Common myeloid progenitor, CD34-positive (primary cell): ENCODE data around the gene CAND2.
A peak's percentile ranks its signal among the peaks of the same experiment; 100 is the strongest.

Experiments used
- CTCF ChIA-PET: fragments of 350-600 bp; sonication (Branson Sonifier 250); formaldehyde crosslinking; loops from one replicate; lab custom pipeline; 2021; ENCODE audit warnings: antibody characterized with exemption; lab: Charles Lee
- POLR2A ChIA-PET: fragments of 350-600 bp; sonication (Branson Sonifier 250); formaldehyde crosslinking; loops from one replicate; lab custom pipeline; 2021; ENCODE audit warnings: antibody characterized with exemption; lab: Charles Lee
- DNase-seq, 3 donors: peaks; one replicate each; pipeline versions ENCODE4 v3.0.0 to v3.0.0-alpha.2; 2013
- H3K27ac ChIP-seq, 2 experiments: 1 replicate in 1 of 2; 2 replicates in 1 of 2; pipeline ENCODE4 v1.7.0; 2013; ENCODE audit warnings: inconsistent platforms in 2 of 2, low read length in 2 of 2, mild to moderate bottlenecking in 2 of 2, low read depth in 1 of 2, moderate library complexity in 1 of 2; ENCODE audit not compliant: severe bottlenecking in 2 of 2, insufficient read depth in 1 of 2, poor library complexity in 1 of 2
- H3K27me3 ChIP-seq, 5 experiments: replicated peaks in 2 of 5; 1 replicate in 3 of 5; 2 replicates in 2 of 5; pipeline versions ENCODE4 v1.6.1 to v1.7.0; 2013; ENCODE audit warnings: low read length in 4 of 5, mild to moderate bottlenecking in 2 of 5, moderate library complexity in 2 of 5, inconsistent platforms in 1 of 5; ENCODE audit not compliant: insufficient read depth in 5 of 5, control insufficient read depth in 4 of 5
- H3K36me3 ChIP-seq, 4 experiments: 1 replicate in 2 of 4; 2 replicates in 2 of 4; pipeline versions ENCODE4 v1.6.1 to v1.7.0; 2013; ENCODE audit warnings: low read length in 3 of 4, control low read depth in 1 of 4, mild to moderate bottlenecking in 1 of 4; ENCODE audit not compliant: control insufficient read depth in 4 of 4, insufficient read depth in 4 of 4
- H3K4me1 ChIP-seq, 4 experiments: 1 replicate in 3 of 4; 2 replicates in 1 of 4; pipeline versions ENCODE4 v1.6.1 to v1.7.1; 2013; ENCODE audit warnings: low read length in 3 of 4, mild to moderate bottlenecking in 3 of 4, control low read depth in 1 of 4, inconsistent platforms in 1 of 4, moderate library complexity in 1 of 4; ENCODE audit not compliant: control insufficient read depth in 4 of 4, insufficient read depth in 4 of 4; ENCODE audit errors: control extremely low read depth in 1 of 4
- H3K4me3 ChIP-seq, 7 experiments: 1 replicate in 4 of 7; 2 replicates in 3 of 7; pipeline versions ENCODE4 v1.5.1 to v1.7.0; 2013; ENCODE audit warnings: mild to moderate bottlenecking in 7 of 7, low read length in 6 of 7, moderate library complexity in 6 of 7, inconsistent platforms in 2 of 7, low read depth in 2 of 7, control low read depth in 1 of 7; ENCODE audit not compliant: insufficient read depth in 4 of 7, control insufficient read depth in 1 of 7; ENCODE audit errors: extremely low read depth in 1 of 7
- H3K9me3 ChIP-seq, 5 experiments: 1 replicate in 4 of 5; 2 replicates in 1 of 5; pipeline versions ENCODE4 v1.6.1 to v1.7.1; 2013; ENCODE audit warnings: low read length in 4 of 5, mild to moderate bottlenecking in 2 of 5, inconsistent platforms in 1 of 5, low read depth in 1 of 5, moderate library complexity in 1 of 5; ENCODE audit not compliant: control insufficient read depth in 4 of 5, insufficient read depth in 2 of 5; ENCODE audit errors: control extremely low read depth in 1 of 5
- WGBS: methylation state at CpG from one replicate; pipeline ENCODE4 v1.1.5; 2013; ENCODE audit not compliant: insufficient coverage; 5-methylcytosine and 5-hydroxymethylcytosine counted together

Gene CAND2

DNA sequence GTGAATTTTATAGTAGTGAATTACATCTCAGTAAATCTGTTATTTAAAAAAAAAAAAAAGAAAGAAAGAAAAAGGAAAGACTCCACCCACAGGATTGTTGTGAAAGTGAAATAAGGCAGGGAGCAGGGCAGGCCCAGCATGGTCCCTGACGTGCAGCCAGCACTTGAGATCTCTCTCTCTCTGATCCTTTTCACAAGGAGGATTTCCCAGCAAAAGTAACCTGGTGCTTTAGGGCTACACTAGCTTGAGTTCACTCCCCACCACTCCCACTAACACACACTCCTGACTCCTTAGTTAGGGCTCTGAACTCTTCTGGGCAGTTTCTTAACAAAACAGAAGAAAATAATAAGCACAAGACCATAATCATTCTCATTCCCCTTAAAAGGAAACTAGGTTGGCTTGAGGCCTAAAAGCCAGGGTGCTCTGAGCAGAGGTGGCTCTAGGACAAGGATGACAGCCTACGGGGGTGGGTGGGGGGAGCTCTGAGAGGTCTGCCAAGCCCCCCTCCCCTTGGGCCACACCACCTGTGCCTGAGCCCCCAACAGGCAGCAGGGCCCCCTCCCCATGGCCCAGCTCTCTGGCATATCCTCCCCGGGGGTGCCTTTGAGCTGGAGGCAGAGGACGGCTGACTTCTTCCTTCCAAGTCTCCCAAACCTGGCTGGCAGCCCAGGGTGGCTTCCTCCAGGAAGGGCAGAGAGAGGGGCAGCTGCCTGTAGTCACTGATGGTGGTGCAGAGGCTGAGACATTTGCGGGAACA lies 38.3 kb upstream of the CAND2 start:
- DNase-seq = peak in 2 of 3 donors; percentile 50 to 57
- Histone ChIP-seq H3K4me3 (peak overlapping the region in 1 of 7 experiments; percentile 6), H3K27me3 (no peaks in the 10 kb centered on the region), H3K36me3 (no peaks in the 10 kb centered on the region), H3K4me1 (peaks cover 0 to 20% (median 9%) of the 10 kb centered on the region in 4 experiments), H3K27ac (peak overlapping the region in 1 of 2 experiments; percentile 29), H3K9me3 (no peaks in the 10 kb centered on the region)
- 0% methylated on average over 2 of the region's 5 CpGs for WGBS
- POLR2A ChIA-PET = interaction anchor here (0.5 kb wide), 1 partner anchor 59 kb away, joined by 3 read pairs; no protein-coding TSS in a partner anchor
- CTCF ChIA-PET = interaction anchor here (0.9 to 1.1 kb wide), 2 partner anchors 20 to 180 kb away, joined by 3 read pairs; no protein-coding TSS in a partner anchor

DNA sequence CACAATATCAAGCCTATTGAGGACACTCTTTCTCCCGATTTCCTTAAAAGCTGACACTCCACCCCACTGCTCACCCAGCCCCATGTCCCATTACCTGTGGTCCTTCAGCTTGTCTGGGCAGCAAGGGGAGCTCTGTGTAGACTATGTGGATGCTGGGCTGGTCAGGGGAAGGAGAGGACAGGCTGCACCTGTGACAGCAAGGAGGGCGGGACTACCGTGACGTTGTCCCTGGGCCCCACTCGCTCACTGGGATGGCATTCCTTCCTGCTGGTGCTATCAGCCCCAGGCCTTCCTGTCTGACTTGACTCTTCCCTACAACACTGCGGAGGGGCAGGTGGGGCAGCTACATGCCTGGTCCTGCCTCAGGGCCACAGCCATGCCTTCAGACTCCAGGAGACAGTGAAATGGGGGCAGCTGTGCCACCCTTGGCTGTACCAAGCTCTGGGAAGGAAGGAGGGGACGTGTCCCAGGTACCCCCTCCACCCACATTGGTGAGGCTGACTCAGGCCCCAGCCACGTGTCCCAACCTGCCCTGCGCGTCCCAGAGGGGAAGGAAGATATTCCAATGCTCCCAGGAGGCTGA lies 37.3 kb upstream of the CAND2 start, which contains the start of gene TMEM40:
TSS of gene TMEM40 (minus strand) at position 163 of the 583 bp plus-strand sequence. CDS start 9,427 bp downstream, outside the sequence.
- Histone ChIP-seq H3K4me1 (peaks cover 0 to 20% (median 9%) of the 10 kb centered on the region in 4 experiments), H3K4me3 (peak within 1 kb of the TSS in 1 of 7 experiments; percentile 6), H3K27me3 (no peaks in the 10 kb centered on the region), H3K9me3 (no peaks in the 10 kb centered on the region), H3K36me3 (no peaks in the 10 kb centered on the region), H3K27ac (peak within 1 kb of the TSS in 1 of 2 experiments; percentile 29)
- ChIA-PET CTCF (interaction anchor here (1.1 to 1.5 kb wide), 2 partner anchors 9 to 181 kb away, joined by 3 to 5 read pairs; no protein-coding TSS in a partner anchor), POLR2A (interaction anchor here (0.5 kb wide), 1 partner anchor 58 kb away, joined by 3 read pairs; no protein-coding TSS in a partner anchor)
- 88% methylated on average over 7 of the region's 10 CpGs for WGBS
- DNase-seq = no peak

DNA sequence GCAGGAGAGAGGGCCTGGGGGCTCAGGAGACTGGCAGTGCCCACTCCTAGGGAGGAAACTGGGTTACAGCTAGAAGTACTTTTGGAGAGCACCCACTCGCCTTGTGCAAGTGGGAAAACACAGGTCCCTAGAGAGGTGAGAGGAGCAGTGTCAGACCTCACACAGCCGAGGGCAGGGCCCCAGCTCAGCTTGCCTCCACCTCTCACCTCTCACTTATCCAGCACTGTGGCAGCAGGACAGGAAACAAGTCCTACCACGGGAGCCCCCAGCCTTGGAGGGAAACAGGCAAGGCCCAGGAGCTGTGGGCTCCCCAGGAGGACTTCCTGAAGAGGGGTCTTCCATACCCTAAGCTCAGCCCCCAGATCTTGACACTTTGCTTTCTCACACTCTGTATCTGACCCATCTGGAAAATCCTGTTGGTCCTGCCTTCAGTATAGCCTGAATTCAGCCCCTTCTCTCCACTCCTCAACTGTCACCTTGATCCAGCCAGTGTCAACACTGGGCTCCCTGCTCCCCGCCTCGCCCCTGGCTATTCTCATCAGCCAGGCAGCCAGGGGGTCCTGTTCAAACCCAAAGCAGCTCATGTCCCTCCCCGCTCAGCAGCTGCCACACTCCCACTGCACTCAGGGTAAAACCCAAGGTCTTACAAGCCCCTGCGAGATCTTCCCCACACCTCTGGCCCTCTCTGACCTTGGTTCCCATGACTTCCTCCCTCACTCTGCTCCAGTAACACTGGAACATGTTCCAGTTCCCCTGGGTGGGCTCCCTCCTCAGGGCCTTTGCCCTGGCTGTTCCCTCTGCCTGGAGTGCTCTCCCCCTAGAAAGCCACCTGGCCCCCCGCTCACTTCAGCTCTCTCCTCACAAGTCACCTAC lies 36.6 kb upstream of the CAND2 start:
- H3K27me3 ChIP-seq = no peaks in the 10 kb centered on the region
- no peaks in the 10 kb centered on the region for H3K36me3 ChIP-seq
- no peak overlapping the region for H3K27ac ChIP-seq
- POLR2A ChIA-PET = no interaction called here
- no peak overlapping the region for H3K4me3 ChIP-seq
- H3K9me3 ChIP-seq = no peaks in the 10 kb centered on the region
- 77% methylated on average over 6 of the region's 8 CpGs for WGBS
- no peak for DNase-seq
- CTCF ChIA-PET = interaction anchor here (1.5 to 1.9 kb wide), 2 partner anchors 8 to 10 kb away, joined by 5 read pairs; no protein-coding TSS in a partner anchor
- peaks cover 0 to 20% (median 9%) of the 10 kb centered on the region in 4 experiments for H3K4me1 ChIP-seq

DNA sequence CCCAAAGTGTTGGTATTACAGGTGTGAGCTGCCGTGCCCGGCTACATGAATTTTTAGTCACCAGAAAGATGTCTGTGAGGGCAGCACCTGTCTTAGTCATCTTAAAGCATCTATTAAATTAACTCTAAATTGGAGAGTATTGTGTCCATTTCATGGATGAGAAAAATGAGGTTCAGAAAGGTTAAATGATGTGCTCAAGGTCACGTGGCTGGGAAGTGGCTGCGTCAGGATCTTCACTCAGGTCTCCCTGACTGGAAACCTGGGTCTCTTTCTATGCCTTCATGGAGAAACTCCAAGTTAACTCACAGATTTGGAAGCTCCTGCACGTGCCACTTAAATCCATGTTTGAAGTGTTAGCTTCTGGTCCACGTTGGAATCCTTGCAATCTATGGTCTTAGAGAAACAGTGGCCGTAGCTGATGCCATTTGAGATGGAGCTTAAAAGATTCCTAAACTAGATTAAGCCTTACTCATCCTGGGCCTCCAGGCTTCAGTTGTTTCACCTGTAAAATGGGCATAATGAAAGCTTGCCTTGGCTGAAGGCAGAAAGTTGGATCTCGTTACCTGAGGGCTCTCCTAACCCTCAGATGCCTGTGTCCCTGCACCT lies 32.2 kb upstream of the CAND2 start:
- CTCF ChIA-PET = interaction anchor here (1.2 kb wide), 1 partner anchor 152 kb away, joined by 4 read pairs; no protein-coding TSS in a partner anchor
- Histone ChIP-seq H3K27ac (no peak overlapping the region), H3K36me3 (no peaks in the 10 kb centered on the region), H3K27me3 (no peaks in the 10 kb centered on the region), H3K9me3 (no peaks in the 10 kb centered on the region), H3K4me3 (no peak overlapping the region), H3K4me1 (peaks cover 0 to 5% (median 2%) of the 10 kb centered on the region in 4 experiments)
- WGBS = 93% methylated on average over 5 of the region's 8 CpGs
- no peak for DNase-seq
- POLR2A ChIA-PET = no interaction called here

DNA sequence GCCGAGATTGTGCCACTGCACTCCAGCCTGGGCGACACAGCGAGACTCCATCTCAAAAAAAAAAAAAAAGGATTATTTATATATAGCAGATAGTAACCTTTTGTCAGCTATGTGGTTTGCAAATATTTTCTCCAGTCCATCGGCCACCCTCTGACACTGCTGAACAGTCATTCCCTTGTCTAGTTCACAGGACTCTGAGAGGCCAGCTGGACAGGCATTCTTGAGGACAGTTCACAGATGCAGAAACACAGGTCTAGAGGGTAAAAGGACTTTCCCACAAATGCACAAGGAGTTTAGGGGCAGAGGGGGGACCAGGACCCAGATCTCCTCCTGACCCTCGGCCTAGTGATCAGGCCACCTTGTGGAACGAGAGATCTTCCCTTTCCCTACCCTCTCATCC lies 29.9 kb upstream of the CAND2 start:
- DNase-seq = no peak
- Histone ChIP-seq H3K36me3 (no peaks in the 10 kb centered on the region), H3K27ac (no peak overlapping the region), H3K4me3 (no peak overlapping the region), H3K4me1 (no peaks in the 10 kb centered on the region), H3K9me3 (no peaks in the 10 kb centered on the region), H3K27me3 (no peaks in the 10 kb centered on the region)
- 96% methylated on average over 3 of the region's 6 CpGs for WGBS
- ChIA-PET CTCF (interaction anchor here (1.1 to 1.3 kb wide), 3 partner anchors 9 to 22 kb away, joined by 3 to 4 read pairs (median 3); no protein-coding TSS in a partner anchor), POLR2A (no interaction called here)
